Measurements from ENCODE around the gene MXRA7. TPM values are rescaled to one million over a fixed set of nuclear protein-coding genes. Genes with fewer than 3 reads are reported as not detected.

Gene MXRA7
- total RNA-seq, 1 donor from 2014 or later = 54.0 TPM

DNA sequence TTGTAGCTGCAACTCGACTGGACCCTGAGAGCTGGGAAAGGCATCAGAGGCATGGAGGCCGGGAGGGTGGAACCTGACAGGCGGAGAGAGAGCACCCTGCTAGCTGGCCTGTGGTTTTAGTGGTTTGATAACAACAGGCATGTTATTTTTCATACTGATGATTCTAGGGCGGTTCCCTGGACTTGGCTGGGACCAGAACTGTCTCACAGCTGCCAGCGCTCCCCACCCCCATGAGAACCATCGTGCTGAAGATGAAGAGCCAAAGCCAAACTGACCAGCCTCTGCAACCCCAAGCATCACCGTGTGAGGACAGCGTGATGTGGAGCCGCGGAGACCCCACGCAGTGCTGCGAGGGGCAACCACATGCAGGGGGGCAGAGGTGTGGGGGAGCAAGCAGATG is 28.5 kb downstream of the MXRA7 start:
- Mint-ChIP-seq H3K4me3 (no peak overlapping the region), H3K27me3 (ENCODE audit: low read depth) (no peaks in the 10 kb centered on the region)

DNA sequence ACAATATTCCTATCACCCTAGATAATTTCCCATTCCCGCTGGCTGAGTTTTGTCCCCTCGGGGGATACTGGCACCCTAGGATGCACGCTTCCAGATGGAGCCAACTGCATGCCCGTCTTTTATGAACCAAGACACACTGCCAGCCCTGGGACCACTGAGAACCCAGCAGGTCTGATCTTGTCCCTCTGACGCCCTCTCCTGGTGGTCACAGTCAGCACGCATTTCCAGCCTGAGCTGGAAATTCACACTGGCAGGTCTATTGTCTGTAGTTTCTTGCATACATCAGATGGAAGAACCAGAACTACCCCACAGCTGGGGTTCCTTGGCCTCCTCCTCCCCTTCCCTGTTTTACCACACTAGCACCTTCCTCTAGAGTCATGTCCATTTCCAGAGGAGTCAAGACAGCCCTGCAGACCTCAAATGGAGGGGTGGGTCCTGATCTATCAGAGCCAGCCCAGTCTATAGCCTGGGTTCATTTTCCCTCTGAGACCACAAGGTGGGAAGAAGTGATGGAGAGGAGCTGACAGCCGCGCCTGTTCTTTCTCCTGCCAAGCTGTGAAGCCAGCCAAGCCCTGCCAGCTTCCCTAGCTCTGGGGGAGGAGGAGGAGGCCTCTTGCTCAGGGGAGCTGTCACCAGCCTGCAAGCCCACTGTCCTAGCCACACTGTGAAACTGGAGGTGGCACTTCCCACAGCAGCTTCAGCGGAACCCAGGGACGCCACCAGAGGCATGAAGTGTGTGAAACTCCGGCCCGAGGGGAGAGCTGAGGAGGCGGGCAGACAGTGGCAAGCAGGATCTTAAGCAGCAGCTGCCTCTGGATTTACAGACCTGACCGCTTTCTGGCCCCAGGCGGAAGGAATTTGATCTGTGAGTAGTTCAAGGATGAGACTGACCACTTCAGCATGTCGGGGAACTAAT is 29.3 kb downstream of the MXRA7 start:
- no peaks in the 10 kb centered on the region for H3K9me3 Mint-ChIP-seq
- H3K4me1 Mint-ChIP-seq = peaks cover 6% of the 10 kb centered on the region
- no peak overlapping the region for H3K27ac Mint-ChIP-seq (ENCODE audit: unreplicated experiment)
- no peak overlapping the region for H3K4me3 Mint-ChIP-seq
- DNase-seq (ENCODE audit: low read depth, low spot score) = peak; percentile 86
- TF ChIP-seq, protein P1, sequence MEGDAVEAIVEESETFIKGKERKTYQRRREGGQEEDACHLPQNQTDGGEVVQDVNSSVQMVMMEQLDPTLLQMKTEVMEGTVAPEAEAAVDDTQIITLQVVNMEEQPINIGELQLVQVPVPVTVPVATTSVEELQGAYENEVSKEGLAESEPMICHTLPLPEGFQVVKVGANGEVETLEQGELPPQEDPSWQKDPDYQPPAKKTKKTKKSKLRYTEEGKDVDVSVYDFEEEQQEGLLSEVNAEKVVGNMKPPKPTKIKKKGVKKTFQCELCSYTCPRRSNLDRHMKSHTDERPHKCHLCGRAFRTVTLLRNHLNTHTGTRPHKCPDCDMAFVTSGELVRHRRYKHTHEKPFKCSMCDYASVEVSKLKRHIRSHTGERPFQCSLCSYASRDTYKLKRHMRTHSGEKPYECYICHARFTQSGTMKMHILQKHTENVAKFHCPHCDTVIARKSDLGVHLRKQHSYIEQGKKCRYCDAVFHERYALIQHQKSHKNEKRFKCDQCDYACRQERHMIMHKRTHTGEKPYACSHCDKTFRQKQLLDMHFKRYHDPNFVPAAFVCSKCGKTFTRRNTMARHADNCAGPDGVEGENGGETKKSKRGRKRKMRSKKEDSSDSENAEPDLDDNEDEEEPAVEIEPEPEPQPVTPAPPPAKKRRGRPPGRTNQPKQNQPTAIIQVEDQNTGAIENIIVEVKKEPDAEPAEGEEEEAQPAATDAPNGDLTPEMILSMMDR (conservative IDR thresholded peaks at IDR 0.05) = peak; percentile 84
- no peaks in the 10 kb centered on the region for H3K36me3 Mint-ChIP-seq (ENCODE audit: low read depth)
- no peaks in the 10 kb centered on the region for H3K27me3 Mint-ChIP-seq (ENCODE audit: low read depth)

More for the DNA sequence above, 28.5 kb downstream of the MXRA7 start:
- Mint-ChIP-seq H3K9me3 (no peaks in the 10 kb centered on the region), H3K4me1 (peaks cover 6% of the 10 kb centered on the region), H3K27ac (ENCODE audit: unreplicated experiment) (no peak overlapping the region), H3K36me3 (ENCODE audit: low read depth) (no peaks in the 10 kb centered on the region)
- TF ChIP-seq, protein P1 (conservative IDR thresholded peaks at IDR 0.05) = no peak
- no peak for DNase-seq (ENCODE audit: low read depth, low spot score)

DNA sequence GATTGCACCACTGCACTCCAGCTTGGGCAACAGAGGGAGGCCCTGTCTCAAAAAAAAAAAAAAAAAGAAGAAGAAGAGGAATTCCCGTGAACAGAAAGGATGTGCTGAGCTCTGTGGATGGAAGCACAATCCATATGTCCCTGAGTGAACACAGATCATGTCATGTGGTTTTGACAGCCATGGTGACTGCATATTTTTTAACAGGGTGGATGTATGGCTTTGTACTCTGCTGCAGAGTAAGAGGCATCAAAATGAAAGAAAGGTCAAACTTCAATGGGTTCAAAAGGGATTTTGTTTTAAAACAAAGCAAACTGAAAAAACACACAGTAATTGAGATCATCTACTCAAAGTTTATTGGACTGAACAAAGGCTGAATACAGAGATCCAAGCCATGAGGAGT is 31.5 kb downstream of the MXRA7 start:
- H3K9me3 Mint-ChIP-seq = no peaks in the 10 kb centered on the region
- TF ChIP-seq, protein P1 (conservative IDR thresholded peaks at IDR 0.05) = no peak
- DNase-seq (ENCODE audit: low read depth, low spot score) = no peak
- H3K27ac Mint-ChIP-seq (ENCODE audit: unreplicated experiment) = no peak overlapping the region
- H3K4me3 Mint-ChIP-seq = no peak overlapping the region
- no peaks in the 10 kb centered on the region for H3K36me3 Mint-ChIP-seq (ENCODE audit: low read depth)
- H3K27me3 Mint-ChIP-seq (ENCODE audit: low read depth) = no peaks in the 10 kb centered on the region
- H3K4me1 Mint-ChIP-seq = peaks cover 6% of the 10 kb centered on the region

DNA sequence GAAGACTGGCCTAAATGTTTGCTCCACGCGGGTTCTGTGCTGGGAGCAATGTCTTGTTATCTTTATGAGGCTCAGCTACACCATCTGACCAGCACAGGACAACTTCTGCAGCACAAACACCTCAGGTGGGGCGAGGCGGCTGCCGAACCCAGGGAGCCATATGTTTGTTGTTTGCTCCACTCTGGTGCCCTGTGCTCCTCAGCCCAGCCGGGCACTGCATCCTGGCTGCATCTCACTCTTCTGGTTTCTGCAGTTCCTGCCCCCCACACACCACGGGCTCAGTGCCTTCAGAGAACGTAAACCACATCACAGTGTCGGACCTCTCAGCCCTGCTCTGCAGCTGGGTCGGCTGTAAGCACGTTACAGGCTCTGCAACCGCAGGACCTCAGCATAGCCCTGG is 32.4 kb downstream of the MXRA7 start:
- no peak for DNase-seq (ENCODE audit: low read depth, low spot score)
- H3K9me3 Mint-ChIP-seq = no peaks in the 10 kb centered on the region
- no peaks in the 10 kb centered on the region for H3K27me3 Mint-ChIP-seq (ENCODE audit: low read depth)
- H3K4me1 Mint-ChIP-seq = peaks cover 6% of the 10 kb centered on the region
- TF ChIP-seq, protein P1 (conservative IDR thresholded peaks at IDR 0.05) = no peak
- no peak overlapping the region for H3K4me3 Mint-ChIP-seq
- no peaks in the 10 kb centered on the region for H3K36me3 Mint-ChIP-seq (ENCODE audit: low read depth)
- H3K27ac Mint-ChIP-seq (ENCODE audit: unreplicated experiment) = no peak overlapping the region

DNA sequence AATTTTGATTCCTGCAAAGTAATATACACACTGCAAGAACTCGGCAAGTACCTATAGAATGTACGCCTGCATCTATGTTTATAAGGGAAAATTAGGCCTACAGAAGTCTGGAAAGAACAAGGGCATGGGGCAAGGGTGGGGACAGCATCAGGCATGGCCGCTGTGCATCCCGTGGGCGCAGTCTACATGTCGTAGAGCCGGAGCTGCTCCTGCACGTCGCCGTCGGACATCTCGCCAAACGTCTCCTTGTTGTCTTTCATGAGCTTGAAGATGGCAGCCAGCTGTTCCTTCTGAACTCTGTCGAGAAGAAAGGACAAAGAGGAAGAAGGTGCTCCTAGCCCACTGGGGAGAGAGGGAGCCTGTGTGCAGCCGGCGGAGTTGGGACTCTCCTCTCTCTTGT is 33.4 kb downstream of the MXRA7 start:
- DNase-seq (ENCODE audit: low read depth, low spot score) = no peak
- TF ChIP-seq, protein P1 (conservative IDR thresholded peaks at IDR 0.05) = no peak
- Mint-ChIP-seq H3K4me3 (no peak overlapping the region), H3K9me3 (no peaks in the 10 kb centered on the region), H3K27ac (ENCODE audit: unreplicated experiment) (no peak overlapping the region), H3K4me1 (peaks cover 10% of the 10 kb centered on the region), H3K27me3 (ENCODE audit: low read depth) (no peaks in the 10 kb centered on the region), H3K36me3 (ENCODE audit: low read depth) (no peaks in the 10 kb centered on the region)
